Natural killer cell (primary cell): ENCODE measurements around the gene SNX20. TPM values are rescaled to one million over a fixed set of nuclear protein-coding genes. Genes with fewer than 3 reads are reported as not detected.

Experiments
- ATAC-seq, 3 donors: fragments of 150-1000 bp in 2 of 3; fragments of 200-7000 bp in 1 of 3; cut with Tn5 transposase; 1 replicate in 1 of 3; 2 replicates in 2 of 3; pipeline ENCODE4 v1.10.0; 2021; ENCODE audit warnings: mild to moderate bottlenecking in 2 of 3, moderate library complexity in 2 of 3
- DNase-seq, 2 donors: peaks; one replicate each; pipeline versions ENCODE4 v3.0.0 to v3.0.0-alpha.2; 2013 to 2021; ENCODE audit warnings: mixed read lengths in 1 of 2
- H3K27ac ChIP-seq: one replicate; pipeline ENCODE4 v1.5.1; 2013; ENCODE audit warnings: mild to moderate bottlenecking, low read length
- H3K27me3 ChIP-seq: one replicate; pipeline ENCODE4 v1.6.1; 2013; ENCODE audit warnings: low read length; ENCODE audit not compliant: control insufficient read depth, insufficient read depth
- H3K36me3 ChIP-seq: one replicate; pipeline ENCODE4 v1.6.1; 2013; ENCODE audit warnings: low read length; ENCODE audit not compliant: control insufficient read depth, insufficient read depth
- H3K4me1 ChIP-seq: one replicate; pipeline ENCODE4 v1.6.1; 2013; ENCODE audit warnings: low read length; ENCODE audit not compliant: control insufficient read depth, insufficient read depth
- H3K4me3 ChIP-seq: one replicate; pipeline ENCODE4 v1.5.1; 2013; ENCODE audit warnings: low read length
- H3K9me3 ChIP-seq: one replicate; pipeline ENCODE4 v1.6.1; 2013; ENCODE audit warnings: low read length; ENCODE audit not compliant: control insufficient read depth, insufficient read depth
- H3K27ac Mint-ChIP-seq, 2 donors: one replicate each; pipeline ENCODE4 v1.8.0; 2022; ENCODE audit warnings: mild to moderate bottlenecking in 2 of 2, mixed read lengths in 2 of 2, moderate library complexity in 1 of 2
- H3K27me3 Mint-ChIP-seq, 2 donors: one replicate each; pipeline ENCODE4 v1.8.0; 2022; ENCODE audit warnings: low read depth in 2 of 2, mixed read lengths in 2 of 2
- H3K36me3 Mint-ChIP-seq: one replicate; pipeline ENCODE4 v1.8.0; 2022; ENCODE audit warnings: mixed read lengths
- H3K4me1 Mint-ChIP-seq, 2 donors: one replicate each; pipeline ENCODE4 v1.8.0; 2022; ENCODE audit warnings: mixed read lengths in 2 of 2
- H3K4me3 Mint-ChIP-seq: one replicate; pipeline ENCODE4 v1.8.0; 2022; ENCODE audit warnings: mild to moderate bottlenecking, moderate library complexity, mixed read lengths
- H3K9me3 Mint-ChIP-seq, 2 donors: one replicate each; pipeline ENCODE4 v1.8.0; 2022; ENCODE audit warnings: mixed read lengths in 2 of 2
- WGBS: methylation state at CpG from one replicate; pipeline ENCODE4 v1.1.7; 2013; ENCODE audit warnings: missing lambda C conversion rate; ENCODE audit not compliant: insufficient coverage; 5-methylcytosine and 5-hydroxymethylcytosine counted together
- intact Hi-C: fragments of 100-400 bp; cut with micrococcal nuclease; formaldehyde crosslinking; loops from one replicate; pipeline ENCODE4 v1.14.2; 2022
- total RNA-seq, 4 donors: library from RNA; stranded (reverse); fragments of 120-200 nt in 1 of 4; gene quantifications; one replicate each; pipeline versions ENCODE4 v1.2.3 to v1.2.4, GENCODE V29; 2013 to 2022
- TF ChIP-seq, protein P1 (sequence below): fragments of 200-600 bp; IDR thresholded peaks from one replicate; pipeline ENCODE4 v1.8.0; 2022; ENCODE audit warnings: antibody characterized with exemption

Gene SNX20
- total RNA-seq, 3 donors from 2014 or later (not counting 1 experiment from before 2014, with no cell fraction given) = 33.0 to 53.9 (median 51.7) TPM

DNA sequence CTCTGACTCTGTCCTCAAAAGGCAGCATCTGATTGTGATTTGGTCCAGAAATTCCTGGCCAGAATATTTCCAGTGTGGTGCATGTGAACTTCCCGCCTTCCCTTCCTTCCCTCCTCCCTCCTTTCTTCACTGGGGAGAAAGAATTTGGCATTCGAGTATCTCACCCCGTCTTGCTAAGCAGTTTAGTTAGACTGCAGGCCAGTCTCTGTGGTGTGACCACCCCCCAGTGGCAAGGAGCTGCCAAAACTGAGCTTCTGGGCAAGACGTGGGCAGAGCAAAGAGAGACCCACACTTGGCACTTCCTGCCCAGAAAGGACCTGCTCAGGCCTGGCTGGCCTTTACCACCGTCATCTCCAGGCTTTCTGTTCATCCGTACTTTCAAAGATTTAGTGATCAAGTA lies 36.4 kb downstream of the SNX20 start:
- intact Hi-C loops = no loop called here
- ATAC-seq = peak in 2 of 3 donors; percentile 60 to 61
- H3K27ac Mint-ChIP-seq = peak overlapping the region in 1 of 2 donors; percentile 11

GRCh38 chr16:50644245-50644644 lies 36.9 kb downstream of the SNX20 start:
- intact Hi-C loops = no loop called here

More for the DNA sequence above, 36.4 kb downstream of the SNX20 start:
- peaks cover 0 to 10% of the 10 kb centered on the region in 2 donors for H3K4me1 Mint-ChIP-seq
- Histone ChIP-seq H3K27ac (no peak overlapping the region), H3K4me3 (no peak overlapping the region), H3K9me3 (no peaks in the 10 kb centered on the region), H3K4me1 (no peaks in the 10 kb centered on the region), H3K36me3 (no peaks in the 10 kb centered on the region), H3K27me3 (no peaks in the 10 kb centered on the region)
- H3K27me3 Mint-ChIP-seq = peaks cover 8 to 12% of the 10 kb centered on the region in 2 donors
- WGBS = 35% methylated on average over 6 of the region's 6 CpGs
- TF ChIP-seq, protein P1, sequence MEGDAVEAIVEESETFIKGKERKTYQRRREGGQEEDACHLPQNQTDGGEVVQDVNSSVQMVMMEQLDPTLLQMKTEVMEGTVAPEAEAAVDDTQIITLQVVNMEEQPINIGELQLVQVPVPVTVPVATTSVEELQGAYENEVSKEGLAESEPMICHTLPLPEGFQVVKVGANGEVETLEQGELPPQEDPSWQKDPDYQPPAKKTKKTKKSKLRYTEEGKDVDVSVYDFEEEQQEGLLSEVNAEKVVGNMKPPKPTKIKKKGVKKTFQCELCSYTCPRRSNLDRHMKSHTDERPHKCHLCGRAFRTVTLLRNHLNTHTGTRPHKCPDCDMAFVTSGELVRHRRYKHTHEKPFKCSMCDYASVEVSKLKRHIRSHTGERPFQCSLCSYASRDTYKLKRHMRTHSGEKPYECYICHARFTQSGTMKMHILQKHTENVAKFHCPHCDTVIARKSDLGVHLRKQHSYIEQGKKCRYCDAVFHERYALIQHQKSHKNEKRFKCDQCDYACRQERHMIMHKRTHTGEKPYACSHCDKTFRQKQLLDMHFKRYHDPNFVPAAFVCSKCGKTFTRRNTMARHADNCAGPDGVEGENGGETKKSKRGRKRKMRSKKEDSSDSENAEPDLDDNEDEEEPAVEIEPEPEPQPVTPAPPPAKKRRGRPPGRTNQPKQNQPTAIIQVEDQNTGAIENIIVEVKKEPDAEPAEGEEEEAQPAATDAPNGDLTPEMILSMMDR = no peak
- DNase-seq = peak in 1 of 2 donors; percentile 66
- no peak overlapping the region for H3K4me3 Mint-ChIP-seq
- no peaks in the 10 kb centered on the region for H3K36me3 Mint-ChIP-seq
- H3K9me3 Mint-ChIP-seq = no peaks in the 10 kb centered on the region

DNA sequence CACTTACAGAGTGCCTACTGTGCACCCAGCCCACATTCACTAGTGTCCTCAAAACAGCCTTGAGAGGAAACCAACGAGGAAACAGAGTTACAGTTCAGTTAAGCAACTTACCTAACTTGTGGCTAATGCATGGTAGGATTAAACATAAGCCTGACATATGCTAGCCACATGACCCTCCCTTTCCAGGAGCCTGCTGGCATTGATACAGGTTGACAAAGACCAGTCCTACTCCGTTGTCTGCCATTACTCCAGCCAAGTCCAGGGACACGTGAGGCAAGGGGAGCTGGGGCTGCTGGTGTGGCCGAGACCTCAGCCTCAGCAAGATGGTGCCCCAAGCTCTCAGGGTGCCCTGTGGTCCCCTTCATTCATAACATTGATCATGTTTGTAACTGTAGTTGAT lies 37.9 kb downstream of the SNX20 start:
- no peak for ATAC-seq
- Histone ChIP-seq H3K9me3 (no peaks in the 10 kb centered on the region), H3K27me3 (no peaks in the 10 kb centered on the region), H3K36me3 (no peaks in the 10 kb centered on the region), H3K4me1 (no peaks in the 10 kb centered on the region), H3K27ac (no peak overlapping the region), H3K4me3 (no peak overlapping the region)
- Mint-ChIP-seq H3K4me1 (peaks cover 0 to 10% of the 10 kb centered on the region in 2 donors), H3K27ac (no peak overlapping the region), H3K4me3 (no peak overlapping the region), H3K9me3 (no peaks in the 10 kb centered on the region), H3K27me3 (peaks cover 8 to 12% of the 10 kb centered on the region in 2 donors), H3K36me3 (no peaks in the 10 kb centered on the region)
- no peak for DNase-seq
- TF ChIP-seq, protein P1 = no peak
- WGBS = 74% methylated on average over 4 of the region's 4 CpGs
- intact Hi-C loops = no loop called here

More at GRCh38 chr16:50644245-50644644, 36.9 kb downstream of the SNX20 start:
- TF ChIP-seq, protein P1 = no peak
- H3K4me1 ChIP-seq = no peaks in the 10 kb centered on the region
- Mint-ChIP-seq H3K36me3 (no peaks in the 10 kb centered on the region), H3K4me3 (no peak overlapping the region), H3K4me1 (peaks cover 0 to 10% of the 10 kb centered on the region in 2 donors), H3K9me3 (no peaks in the 10 kb centered on the region), H3K27ac (no peak overlapping the region), H3K27me3 (peaks cover 8 to 12% of the 10 kb centered on the region in 2 donors)
- no peak for DNase-seq
- 89% methylated on average over 5 of the region's 5 CpGs for WGBS
- no peaks in the 10 kb centered on the region for H3K27me3 ChIP-seq
- H3K36me3 ChIP-seq = no peaks in the 10 kb centered on the region
- H3K9me3 ChIP-seq = no peaks in the 10 kb centered on the region
- ATAC-seq = no peak
- no peak overlapping the region for H3K27ac ChIP-seq
- no peak overlapping the region for H3K4me3 ChIP-seq

DNA sequence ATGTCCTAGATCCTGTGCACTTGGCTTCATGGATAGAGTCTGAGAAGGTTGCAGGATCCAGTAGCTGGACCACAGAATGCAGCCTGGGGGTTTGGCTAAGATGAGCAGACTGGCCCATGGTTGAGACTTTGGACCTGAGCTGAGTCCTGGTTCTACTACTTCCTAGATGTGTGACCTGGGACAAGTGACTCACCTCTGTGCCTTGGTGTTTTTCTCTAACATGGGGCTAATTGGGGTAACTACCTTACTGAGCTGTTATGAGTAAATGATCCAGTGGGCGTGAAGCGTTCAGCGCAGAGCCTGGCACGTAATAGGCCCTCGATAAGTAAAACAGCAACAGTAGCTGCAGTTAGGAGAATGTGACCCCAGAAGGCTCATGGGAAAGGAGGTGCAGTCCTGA lies 38.8 kb downstream of the SNX20 start:
- H3K4me1 ChIP-seq = no peaks in the 10 kb centered on the region
- no peaks in the 10 kb centered on the region for H3K9me3 Mint-ChIP-seq
- H3K4me1 Mint-ChIP-seq = peaks cover 0 to 10% of the 10 kb centered on the region in 2 donors
- DNase-seq (no peak), ATAC-seq (no peak)
- no peak overlapping the region for H3K4me3 ChIP-seq
- no peaks in the 10 kb centered on the region for H3K36me3 Mint-ChIP-seq
- intact Hi-C loops = no loop called here
- no peaks in the 10 kb centered on the region for H3K27me3 ChIP-seq
- H3K27ac ChIP-seq = no peak overlapping the region
- H3K27ac Mint-ChIP-seq = no peak overlapping the region
- H3K9me3 ChIP-seq = no peaks in the 10 kb centered on the region
- 94% methylated on average over 5 of the region's 5 CpGs for WGBS
- H3K4me3 Mint-ChIP-seq = no peak overlapping the region
- H3K36me3 ChIP-seq = no peaks in the 10 kb centered on the region
- peaks cover 8 to 12% of the 10 kb centered on the region in 2 donors for H3K27me3 Mint-ChIP-seq
- TF ChIP-seq, protein P1 = no peak
